GM23248 (cell line): ENCODE measurements around the gene SMURF2.

Experiments used
- EZH2 ChIP-seq: fragments of 200-600 bp; sonication (generic); IDR thresholded peaks from 2 replicates; pipeline ENCODE4 v1.6.1; 2018; ENCODE audit warnings: antibody characterized with exemption, mild to moderate bottlenecking; ENCODE audit not compliant: insufficient read depth, poor library complexity, severe bottlenecking
- EZH2phosphoT487 ChIP-seq: fragments of 200-600 bp; sonication (generic); IDR thresholded peaks from 2 replicates; pipeline ENCODE4 v1.6.1; 2018; ENCODE audit warnings: antibody characterized with exemption, moderate library complexity, mild to moderate bottlenecking, low read depth; ENCODE audit not compliant: insufficient read depth

GRCh38 chr17:64585146-64585545, 77.0 kb downstream of the SMURF2 start:
- TF ChIP-seq EZH2 (no peak), EZH2phosphoT487 (no peak)
